ENCODE results near the gene ASXL2.

ASXL2 gene

DNA sequence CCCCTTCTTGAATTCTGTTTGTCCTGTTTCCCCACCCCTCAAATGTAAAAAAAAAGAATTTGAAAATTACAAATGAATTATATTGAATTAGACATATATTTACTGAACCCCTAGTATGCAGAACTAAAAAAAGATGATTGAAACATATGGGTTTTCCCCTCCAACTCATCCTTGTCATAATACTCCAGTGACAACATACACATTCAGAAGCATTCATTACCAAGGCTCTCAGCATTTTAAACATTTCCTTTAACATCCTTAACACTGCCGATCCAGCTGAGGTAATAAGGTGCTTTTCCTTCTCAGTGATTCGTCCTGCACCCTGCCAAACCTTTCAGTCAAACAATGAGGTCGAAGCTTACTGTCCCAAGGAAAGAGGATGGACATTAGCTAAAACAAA, 151.8 kb downstream of the ASXL2 start:
- TF ChIP-seq POLR2AphosphoS5 (IDR thresholded peaks at IDR 0.05; ENCODE audit: low read depth) (no peak), SPI1 (IDR thresholded peaks at IDR 0.05; ENCODE audit: borderline replicate concordance, low read depth) (no peak), GABPA (IDR thresholded peaks at IDR 0.05; ENCODE audit: low read depth) (no peak), REST (IDR thresholded peaks at IDR 0.05; ENCODE audit: insufficient replicate concordance, low read depth) (no peak)
- TF ChIP-seq, protein P1, sequence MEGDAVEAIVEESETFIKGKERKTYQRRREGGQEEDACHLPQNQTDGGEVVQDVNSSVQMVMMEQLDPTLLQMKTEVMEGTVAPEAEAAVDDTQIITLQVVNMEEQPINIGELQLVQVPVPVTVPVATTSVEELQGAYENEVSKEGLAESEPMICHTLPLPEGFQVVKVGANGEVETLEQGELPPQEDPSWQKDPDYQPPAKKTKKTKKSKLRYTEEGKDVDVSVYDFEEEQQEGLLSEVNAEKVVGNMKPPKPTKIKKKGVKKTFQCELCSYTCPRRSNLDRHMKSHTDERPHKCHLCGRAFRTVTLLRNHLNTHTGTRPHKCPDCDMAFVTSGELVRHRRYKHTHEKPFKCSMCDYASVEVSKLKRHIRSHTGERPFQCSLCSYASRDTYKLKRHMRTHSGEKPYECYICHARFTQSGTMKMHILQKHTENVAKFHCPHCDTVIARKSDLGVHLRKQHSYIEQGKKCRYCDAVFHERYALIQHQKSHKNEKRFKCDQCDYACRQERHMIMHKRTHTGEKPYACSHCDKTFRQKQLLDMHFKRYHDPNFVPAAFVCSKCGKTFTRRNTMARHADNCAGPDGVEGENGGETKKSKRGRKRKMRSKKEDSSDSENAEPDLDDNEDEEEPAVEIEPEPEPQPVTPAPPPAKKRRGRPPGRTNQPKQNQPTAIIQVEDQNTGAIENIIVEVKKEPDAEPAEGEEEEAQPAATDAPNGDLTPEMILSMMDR (IDR thresholded peaks at IDR 0.05; ENCODE audit: insufficient read depth, low read length) = no peak
- no peak for DNase-seq (ENCODE audit: low read depth in 1 of 2, low spot score in 1 of 2)
- no peaks in the 10 kb centered on the region for H3K27me3 ChIP-seq (ENCODE audit: insufficient read depth, poor library complexity, severe bottlenecking)
- H3K27ac ChIP-seq (replicated peaks) = no peak overlapping the region
- H3K4me3 ChIP-seq (replicated peaks; ENCODE audit: insufficient read depth, low read length) = no peak overlapping the region

DNA sequence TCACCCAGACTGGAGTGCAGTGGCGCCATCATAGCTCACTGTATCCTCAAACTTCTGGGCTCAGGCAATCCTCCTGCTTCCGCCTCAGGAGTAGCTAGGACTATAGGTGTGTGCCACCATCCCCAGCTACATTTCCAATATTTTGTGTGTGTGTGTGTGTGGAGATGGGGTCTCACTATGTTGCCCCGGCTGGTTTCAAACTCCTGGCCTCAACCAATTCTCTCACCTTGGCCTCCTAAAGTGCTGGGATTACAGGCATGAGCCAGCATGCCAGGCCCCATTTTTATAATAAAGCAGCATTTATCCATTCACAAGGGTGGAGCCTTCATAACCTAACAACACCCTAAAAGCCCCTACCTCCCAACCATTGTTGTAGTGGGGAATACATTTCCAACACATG, 152.4 kb downstream of the ASXL2 start:
- no peaks in the 10 kb centered on the region for H3K27me3 ChIP-seq (ENCODE audit: insufficient read depth, poor library complexity, severe bottlenecking)
- DNase-seq (ENCODE audit: low read depth in 1 of 2, low spot score in 1 of 2) = no peak
- H3K4me3 ChIP-seq (replicated peaks; ENCODE audit: insufficient read depth, low read length) = no peak overlapping the region
- TF ChIP-seq, protein P1 (IDR thresholded peaks at IDR 0.05; ENCODE audit: insufficient read depth, low read length) = no peak
- no peak overlapping the region for H3K27ac ChIP-seq (replicated peaks)

DNA sequence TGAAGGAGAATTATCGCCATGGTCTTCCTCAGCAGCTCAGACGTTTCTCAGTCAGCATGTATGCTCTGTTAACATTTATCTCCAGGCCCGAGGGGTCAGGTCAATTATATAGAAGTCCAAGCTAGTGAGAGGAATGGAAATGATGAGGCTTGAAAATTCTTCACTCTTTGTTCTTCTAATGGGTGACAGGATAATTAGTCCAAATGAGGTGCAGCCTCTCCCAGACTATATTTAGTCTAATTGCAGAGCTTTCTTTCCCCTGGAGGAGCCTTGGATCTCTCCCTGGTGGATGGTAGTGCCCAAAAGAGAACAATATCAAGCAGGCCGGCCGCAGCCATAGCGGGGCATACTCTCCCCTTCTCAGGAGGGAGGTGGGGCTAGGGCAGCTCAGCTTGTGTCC, 153.5 kb downstream of the ASXL2 start:
- no peaks in the 10 kb centered on the region for H3K27me3 ChIP-seq (ENCODE audit: insufficient read depth, poor library complexity, severe bottlenecking)
- H3K4me3 ChIP-seq (replicated peaks; ENCODE audit: insufficient read depth, low read length) = no peak overlapping the region
- no peak for DNase-seq (ENCODE audit: low read depth in 1 of 2, low spot score in 1 of 2)
- H3K27ac ChIP-seq (replicated peaks) = no peak overlapping the region
- TF ChIP-seq POLR2AphosphoS5 (IDR thresholded peaks at IDR 0.05; ENCODE audit: low read depth) (no peak), REST (IDR thresholded peaks at IDR 0.05; ENCODE audit: insufficient replicate concordance, low read depth) (no peak), SPI1 (IDR thresholded peaks at IDR 0.05; ENCODE audit: borderline replicate concordance, low read depth) (no peak), GABPA (IDR thresholded peaks at IDR 0.05; ENCODE audit: low read depth) (no peak)
- TF ChIP-seq, protein P1 (IDR thresholded peaks at IDR 0.05; ENCODE audit: insufficient read depth, low read length) = no peak

- H3K4me3 ChIP-seq (replicated peaks; ENCODE audit: insufficient read depth, low read length) = no peak overlapping the region
- no peaks in the 10 kb centered on the region for H3K27me3 ChIP-seq (ENCODE audit: insufficient read depth, poor library complexity, severe bottlenecking)
- TF ChIP-seq SPI1 (IDR thresholded peaks at IDR 0.05; ENCODE audit: borderline replicate concordance, low read depth) (no peak), REST (IDR thresholded peaks at IDR 0.05; ENCODE audit: insufficient replicate concordance, low read depth) (no peak), GABPA (IDR thresholded peaks at IDR 0.05; ENCODE audit: low read depth) (no peak), POLR2AphosphoS5 (IDR thresholded peaks at IDR 0.05; ENCODE audit: low read depth) (no peak)
- TF ChIP-seq, protein P1 (IDR thresholded peaks at IDR 0.05; ENCODE audit: insufficient read depth, low read length) = no peak
- DNase-seq (ENCODE audit: low read depth in 1 of 2, low spot score in 1 of 2) = no peak
- no peak overlapping the region for H3K27ac ChIP-seq (replicated peaks)
These were observed 156.1 kb downstream of the ASXL2 start for GRCh38 chr2:25722224-25722623.
